ENCODE data around the gene TTI1. TPM values are rescaled to one million over a fixed set of nuclear protein-coding genes. Genes with fewer than 3 reads are reported as not detected.

The TTI1 gene
- polyA plus RNA-seq, 1 experiment, result 15.1 TPM

- TF ChIP-seq CTCF (IDR thresholded peaks at IDR 0.05; ENCODE audit: low read depth, low read length), result no peak
- Histone ChIP-seq H3K27ac (ENCODE audit: low read depth, low read length) (no peak overlapping the region), H3K4me3 (ENCODE audit: low read depth, low read length) (no peak overlapping the region), H3K27me3 (ENCODE audit: control insufficient read depth, insufficient read depth, low read length) (peaks cover 24% of the 10 kb centered on the region), H3K9me3 (ENCODE audit: control insufficient read depth, insufficient read depth, low read length) (peaks cover 8% of the 10 kb centered on the region)
- DNase-seq (ENCODE audit: low read depth, low spot score), result no peak
- ChIA-PET CTCF (no interaction called here), POLR2A (no interaction called here)
Observed at GRCh38 chr20:37944456-37944981, 88.7 kb downstream of the TTI1 start.

- DNase-seq (ENCODE audit: low read depth, low spot score), result no peak
- H3K27ac ChIP-seq (ENCODE audit: low read depth, low read length), result no peak overlapping the region
- CTCF ChIA-PET, result no interaction called here
- POLR2A ChIA-PET, result no interaction called here
- no peak for TF ChIP-seq CTCF (IDR thresholded peaks at IDR 0.05; ENCODE audit: low read depth, low read length)
- H3K9me3 ChIP-seq (ENCODE audit: control insufficient read depth, insufficient read depth, low read length), result peaks cover 8% of the 10 kb centered on the region
- H3K27me3 ChIP-seq (ENCODE audit: control insufficient read depth, insufficient read depth, low read length), result peaks cover 21% of the 10 kb centered on the region
- H3K4me3 ChIP-seq (ENCODE audit: low read depth, low read length), result no peak overlapping the region
Observed at GRCh38 chr20:37943501-37944455, 89.5 kb downstream of the TTI1 start.

- ChIA-PET POLR2A (no interaction called here), CTCF (no interaction called here)
Observed at GRCh38 chr20:37943033-37943432, 90.2 kb downstream of the TTI1 start.

GRCh38 chr20:37941992-37942391 is 91.3 kb downstream of the TTI1 start:
- H3K27me3 ChIP-seq (ENCODE audit: control insufficient read depth, insufficient read depth, low read length), result peaks cover 15% of the 10 kb centered on the region
- ChIA-PET POLR2A (no interaction called here), CTCF (interaction anchor here (0.7 kb wide), 1 partner anchor 113 kb away, joined by 6 read pairs; no protein-coding TSS in a partner anchor)
- no peaks in the 10 kb centered on the region; the same call in none of the 2 replicates for H3K9me3 ChIP-seq (ENCODE audit: control insufficient read depth, insufficient read depth, low read length)
- no peak overlapping the region for H3K27ac ChIP-seq (ENCODE audit: low read depth, low read length)
- DNase-seq (ENCODE audit: low read depth, low spot score), result no peak
- no peak for TF ChIP-seq CTCF (IDR thresholded peaks at IDR 0.05; ENCODE audit: low read depth, low read length)
- H3K4me3 ChIP-seq (ENCODE audit: low read depth, low read length), result no peak overlapping the region

More at GRCh38 chr20:37943033-37943432, 90.2 kb downstream of the TTI1 start:
- no peak for TF ChIP-seq CTCF (IDR thresholded peaks at IDR 0.05; ENCODE audit: low read depth, low read length)
- no peak for DNase-seq (ENCODE audit: low read depth, low spot score)
- Histone ChIP-seq H3K9me3 (ENCODE audit: control insufficient read depth, insufficient read depth, low read length) (peaks cover 8% of the 10 kb centered on the region), H3K4me3 (ENCODE audit: low read depth, low read length) (no peak overlapping the region), H3K27me3 (ENCODE audit: control insufficient read depth, insufficient read depth, low read length) (peaks cover 21% of the 10 kb centered on the region), H3K27ac (ENCODE audit: low read depth, low read length) (no peak overlapping the region)

- ChIA-PET CTCF (no interaction called here), POLR2A (no interaction called here)
- peak; percentile 28 for TF ChIP-seq CTCF (IDR thresholded peaks at IDR 0.05; ENCODE audit: low read depth, low read length)
- H3K9me3 ChIP-seq (ENCODE audit: control insufficient read depth, insufficient read depth, low read length), result no peaks in the 10 kb centered on the region; the same call in 1 of the 2 replicates
- no peak overlapping the region for H3K4me3 ChIP-seq (ENCODE audit: low read depth, low read length)
- no peak overlapping the region for H3K27ac ChIP-seq (ENCODE audit: low read depth, low read length)
- peaks cover 15% of the 10 kb centered on the region for H3K27me3 ChIP-seq (ENCODE audit: control insufficient read depth, insufficient read depth, low read length)
- no peak for DNase-seq (ENCODE audit: low read depth, low spot score)
Observed at GRCh38 chr20:37941332-37941731, 91.9 kb downstream of the TTI1 start.

Measured in AG04450 (cell line).